ENCODE measurements around the gene SVOP. TPM values are rescaled to one million over a fixed set of nuclear protein-coding genes. Genes with fewer than 3 reads are reported as not detected.

Gene SVOP
- total and polyA plus RNA-seq, 2 donors (not counting 1 experiment from before 2014, with no cell fraction given), result not detected

DNA sequence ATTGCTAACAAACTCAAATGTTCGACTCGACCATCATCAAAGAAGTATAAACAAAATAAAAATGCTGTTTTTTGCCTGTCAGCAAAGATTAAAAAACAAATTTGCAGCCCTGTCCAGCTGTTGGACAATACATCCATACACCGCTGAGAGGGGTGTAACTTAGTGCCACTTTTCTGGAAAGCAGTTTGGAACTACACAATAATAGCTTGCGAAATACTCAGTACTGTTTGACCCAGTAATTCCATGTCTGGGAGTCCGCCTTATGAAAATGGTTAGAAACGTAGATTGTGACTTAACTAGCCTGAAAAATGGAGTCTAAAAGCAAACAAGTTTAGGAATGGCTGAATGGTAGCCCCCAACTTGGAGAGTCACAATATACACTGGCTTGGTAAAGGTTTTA, 37.9 kb upstream of the SVOP start:
- H2AFZ ChIP-seq (ENCODE audit: insufficient read depth, low read depth, low read length, poor library complexity, severe bottlenecking), result no peak overlapping the region
- H3K9ac ChIP-seq (ENCODE audit: low read length), result no peak overlapping the region
- no peaks in the 10 kb centered on the region for H4K20me1 ChIP-seq (ENCODE audit: control insufficient read depth, insufficient read depth, low read length, poor library complexity, severe bottlenecking)
- H3K27ac ChIP-seq (ENCODE audit: low read length in 2 of 2), result no peak overlapping the region
- intact Hi-C loops (cut with micrococcal nuclease), result no loop called here
- Mint-ChIP-seq H3K9me3 (ENCODE audit: insufficient read depth) (no peaks in the 10 kb centered on the region), H3K4me1 (peaks cover 8% of the 10 kb centered on the region), H3K27ac (no peak overlapping the region), H3K27me3 (no peaks in the 10 kb centered on the region), H3K4me3 (no peak overlapping the region)
- peaks cover 12% of the 10 kb centered on the region for H3K79me2 ChIP-seq (ENCODE audit: control insufficient read depth, insufficient read depth, low read length)
- H3K4me3 ChIP-seq (ENCODE audit: control extremely low read depth in 1 of 5, extremely low read depth in 1 of 5, insufficient read depth in 1 of 5, low read depth in 2 of 5, low read length in 4 of 5), result no peak overlapping the region
- ATAC-seq (ENCODE audit: low read depth) (no peak), DNase-seq (no peak)
- no peak overlapping the region for H3K4me2 ChIP-seq (replicated peaks; ENCODE audit: low read depth, low read length, poor library complexity, severe bottlenecking)
- no peaks in the 10 kb centered on the region for H3K9me3 ChIP-seq (ENCODE audit: control extremely low read depth in 1 of 3, control insufficient read depth in 2 of 3, insufficient read depth in 1 of 3, low read length in 2 of 3)
- peaks cover 0 to 3% of the 10 kb centered on the region in 2 experiments for H3K36me3 ChIP-seq (replicated peaks in 1 of 2; ENCODE audit: control extremely low read depth in 1 of 2, control insufficient read depth in 1 of 2, extremely low read depth in 1 of 2, insufficient read depth in 2 of 2, low read length in 1 of 2)
- 100% methylated on average over 4 of the region's 6 CpGs for WGBS (ENCODE audit: insufficient coverage)
- peaks cover 3 to 8% of the 10 kb centered on the region in 2 donors for H3K4me1 ChIP-seq (ENCODE audit: control insufficient read depth in 2 of 2, insufficient read depth in 2 of 2, low read length in 2 of 2)
- POLR2A ChIA-PET, result no interaction called here
- no peaks in the 10 kb centered on the region for H3K27me3 ChIP-seq (replicated peaks in 1 of 4; ENCODE audit: control extremely low read depth in 1 of 4, control insufficient read depth in 3 of 4, insufficient read depth in 4 of 4, low read length in 3 of 4)
- TF ChIP-seq EZH2 (IDR thresholded peaks at IDR 0.05; ENCODE audit: borderline replicate concordance, insufficient read depth, low read depth, low read length, poor library complexity, severe bottlenecking) (no peak), CTCF (IDR thresholded peaks at IDR 0.05) (no peak)
- CTCF ChIA-PET, result interaction anchor here (0.6 kb wide), 1 partner anchor 372 kb away, joined by 3 read pairs; no protein-coding TSS in a partner anchor

- peaks cover 12% of the 10 kb centered on the region for H3K79me2 ChIP-seq (ENCODE audit: control insufficient read depth, insufficient read depth, low read length)
- no peak overlapping the region for H3K27ac ChIP-seq (ENCODE audit: low read length in 2 of 2)
- TF ChIP-seq CTCF (IDR thresholded peaks at IDR 0.05) (no peak), EZH2 (IDR thresholded peaks at IDR 0.05; ENCODE audit: borderline replicate concordance, insufficient read depth, low read depth, low read length, poor library complexity, severe bottlenecking) (no peak)
- no peak for DNase-seq
- H3K27me3 ChIP-seq (replicated peaks in 1 of 4; ENCODE audit: control extremely low read depth in 1 of 4, control insufficient read depth in 3 of 4, insufficient read depth in 4 of 4, low read length in 3 of 4), result no peaks in the 10 kb centered on the region
- Mint-ChIP-seq H3K4me3 (no peak overlapping the region), H3K4me1 (peaks cover 18% of the 10 kb centered on the region), H3K27ac (no peak overlapping the region), H3K9me3 (ENCODE audit: insufficient read depth) (no peaks in the 10 kb centered on the region), H3K27me3 (no peaks in the 10 kb centered on the region)
- WGBS (ENCODE audit: insufficient coverage), result 100% methylated on average over 1 of the region's 1 CpG
- H2AFZ ChIP-seq (ENCODE audit: insufficient read depth, low read depth, low read length, poor library complexity, severe bottlenecking), result no peak overlapping the region
- no peaks in the 10 kb centered on the region for H4K20me1 ChIP-seq (ENCODE audit: control insufficient read depth, insufficient read depth, low read length, poor library complexity, severe bottlenecking)
- peaks cover 3 to 17% of the 10 kb centered on the region in 2 donors for H3K4me1 ChIP-seq (ENCODE audit: control insufficient read depth in 2 of 2, insufficient read depth in 2 of 2, low read length in 2 of 2)
- intact Hi-C loops (cut with micrococcal nuclease), result no loop called here
- ATAC-seq (ENCODE audit: low read depth), result no peak
- no peak overlapping the region for H3K4me3 ChIP-seq (ENCODE audit: control extremely low read depth in 1 of 5, extremely low read depth in 1 of 5, insufficient read depth in 1 of 5, low read depth in 2 of 5, low read length in 4 of 5)
- CTCF ChIA-PET, result no interaction called here
- peaks cover 0 to 3% of the 10 kb centered on the region in 2 experiments for H3K36me3 ChIP-seq (replicated peaks in 1 of 2; ENCODE audit: control extremely low read depth in 1 of 2, control insufficient read depth in 1 of 2, extremely low read depth in 1 of 2, insufficient read depth in 2 of 2, low read length in 1 of 2)
- H3K9me3 ChIP-seq (ENCODE audit: control extremely low read depth in 1 of 3, control insufficient read depth in 2 of 3, insufficient read depth in 1 of 3, low read length in 2 of 3), result no peaks in the 10 kb centered on the region
- H3K4me2 ChIP-seq (replicated peaks; ENCODE audit: low read depth, low read length, poor library complexity, severe bottlenecking), result no peak overlapping the region
- no peak overlapping the region for H3K9ac ChIP-seq (ENCODE audit: low read length)
- POLR2A ChIA-PET, result no interaction called here
Measured at GRCh38 chr12:109057376-109057775, 36.5 kb upstream of the SVOP start.

All from B cell (primary cell).